ENCODE results near the gene MAGEB4. TPM values are rescaled to one million over a fixed set of nuclear protein-coding genes. Genes with fewer than 3 reads are reported as not detected.
A peak's percentile ranks its signal among the peaks of the same experiment; 100 is the strongest.

MAGEB4 gene
- total RNA-seq, 1 donor = not detected

- no peak for TF ChIP-seq CTCF (IDR thresholded peaks at IDR 0.05; ENCODE audit: insufficient read depth, low read depth, low read length)
- DNase-seq (ENCODE audit: low read depth) = no peak
These were observed 38.6 kb downstream of the MAGEB4 start for GRCh38 chrX:30280428-30280827.

GRCh38 chrX:30282527-30282926, 40.7 kb downstream of the MAGEB4 start:
- no peak overlapping the region for H3K4me3 ChIP-seq (ENCODE audit: low read depth, low read length)
- DNase-seq (ENCODE audit: low read depth) = no peak
- no peak for TF ChIP-seq CTCF (IDR thresholded peaks at IDR 0.05; ENCODE audit: insufficient read depth, low read depth, low read length)

More at GRCh38 chrX:30280428-30280827, 38.6 kb downstream of the MAGEB4 start:
- no peak overlapping the region for H3K4me3 ChIP-seq (ENCODE audit: low read depth, low read length)

DNA sequence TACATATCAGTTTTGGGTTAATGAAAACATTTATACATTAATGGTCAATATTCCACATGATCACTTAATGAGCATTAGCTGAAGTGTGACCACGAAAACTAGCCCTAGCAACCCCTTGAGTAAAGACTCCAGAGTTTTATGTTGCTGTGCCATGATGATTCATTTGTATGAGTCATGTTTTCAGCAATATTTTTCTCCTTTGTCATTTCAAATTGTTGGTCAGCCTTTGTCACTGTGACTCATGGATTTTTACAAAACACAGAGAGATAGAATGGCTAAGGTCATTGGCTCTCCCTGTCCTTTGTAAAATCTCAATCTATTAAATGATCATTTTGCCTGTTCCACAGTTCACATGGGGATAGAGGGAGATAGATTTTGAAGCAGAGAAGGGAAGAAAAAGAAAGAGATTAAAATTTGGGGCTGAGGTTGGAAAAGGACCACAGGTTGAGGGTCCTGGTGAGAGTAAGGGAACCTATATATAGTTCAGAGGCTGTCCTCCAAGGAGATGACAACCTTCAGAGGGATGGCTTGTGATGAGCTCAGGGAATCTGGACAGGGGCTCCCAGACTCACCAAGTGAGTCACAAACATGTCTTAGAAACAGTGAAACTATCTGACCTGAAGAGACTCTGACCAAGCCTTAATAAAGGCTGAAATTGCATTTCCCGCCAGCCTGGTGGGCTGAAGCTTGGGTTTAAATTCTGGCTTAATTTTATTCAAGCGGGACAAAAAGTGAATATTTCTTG, 41.8 kb downstream of the MAGEB4 start:
- DNase-seq (ENCODE audit: low read depth) = peak; percentile 86
- no peak overlapping the region for H3K4me3 ChIP-seq (ENCODE audit: low read depth, low read length)
- no peak for TF ChIP-seq CTCF (IDR thresholded peaks at IDR 0.05; ENCODE audit: insufficient read depth, low read depth, low read length)

Other genes with a start within 250 kb of the MAGEB4 start
- 2.6 TPM in 1 of 2 replicates, not detected in the other for gene MAGEB2, start 26.4 kb upstream of the MAGEB4 start, total RNA-seq
- not detected in 2 replicates for gene MAGEB3, start 11.3 kb upstream of the MAGEB4 start, total RNA-seq
- gene MAGEB1, start 5.1 kb downstream of the MAGEB4 start, total RNA-seq = not detected in 2 replicates
- not detected in 2 replicates for gene NR0B1, start 67.4 kb downstream of the MAGEB4 start, total RNA-seq